ENCODE data around the gene ZNF474. TPM values are rescaled to one million over a fixed set of nuclear protein-coding genes. Genes with fewer than 3 reads are reported as not detected.

ZNF474 gene
- total and polyA plus RNA-seq, 2 donors (not counting 1 experiment from before 2014, with no cell fraction given): 0.12 TPM; not detected in 1

GRCh38 chr5:122144236-122144635, 14.9 kb downstream of the ZNF474 start:
- no peaks in the 10 kb centered on the region for H3K9me3 Mint-ChIP-seq (ENCODE audit: insufficient read depth)
- ATAC-seq (ENCODE audit: low read depth): no peak
- Histone ChIP-seq H3K36me3 (replicated peaks in 1 of 2; ENCODE audit: control extremely low read depth in 1 of 2, control insufficient read depth in 1 of 2, extremely low read depth in 1 of 2, insufficient read depth in 2 of 2, low read length in 1 of 2) (no peaks in the 10 kb centered on the region), H3K4me1 (ENCODE audit: control insufficient read depth in 2 of 2, insufficient read depth in 2 of 2, low read length in 2 of 2) (no peaks in the 10 kb centered on the region), H3K4me3 (ENCODE audit: control extremely low read depth in 1 of 5, extremely low read depth in 1 of 5, insufficient read depth in 1 of 5, low read depth in 2 of 5, low read length in 4 of 5) (no peak overlapping the region), H2AFZ (ENCODE audit: insufficient read depth, low read depth, low read length, poor library complexity, severe bottlenecking) (no peak overlapping the region), H3K27me3 (replicated peaks in 1 of 4; ENCODE audit: control extremely low read depth in 1 of 4, control insufficient read depth in 3 of 4, insufficient read depth in 4 of 4, low read length in 3 of 4) (no peaks in the 10 kb centered on the region), H3K4me2 (replicated peaks; ENCODE audit: low read depth, low read length, poor library complexity, severe bottlenecking) (no peak overlapping the region), H3K79me2 (ENCODE audit: control insufficient read depth, insufficient read depth, low read length) (no peaks in the 10 kb centered on the region), H3K27ac (ENCODE audit: low read length in 2 of 2) (no peak overlapping the region), H3K9me3 (ENCODE audit: control extremely low read depth in 1 of 3, control insufficient read depth in 2 of 3, insufficient read depth in 1 of 3, low read length in 2 of 3) (no peaks in the 10 kb centered on the region), H4K20me1 (ENCODE audit: control insufficient read depth, insufficient read depth, low read length, poor library complexity, severe bottlenecking) (no peaks in the 10 kb centered on the region), H3K9ac (ENCODE audit: low read length) (no peak overlapping the region)
- no CpG with 5 or more reads among the region's 1 CpG for WGBS (ENCODE audit: insufficient coverage)
- H3K4me1 Mint-ChIP-seq: no peaks in the 10 kb centered on the region
- H3K27ac Mint-ChIP-seq: no peak overlapping the region
- no peaks in the 10 kb centered on the region for H3K27me3 Mint-ChIP-seq
- no peak for DNase-seq
- TF ChIP-seq CTCF (IDR thresholded peaks at IDR 0.05) (no peak), EZH2 (IDR thresholded peaks at IDR 0.05; ENCODE audit: borderline replicate concordance, insufficient read depth, low read depth, low read length, poor library complexity, severe bottlenecking) (no peak)
- H3K4me3 Mint-ChIP-seq: no peak overlapping the region
- CTCF ChIA-PET: no interaction called here
- POLR2A ChIA-PET: no interaction called here
- intact Hi-C loops (cut with micrococcal nuclease): no loop called here

- ATAC-seq (ENCODE audit: low read depth): no peak
- no peak overlapping the region for H3K27ac Mint-ChIP-seq
- no peak for DNase-seq
- POLR2A ChIA-PET: no interaction called here
- no peaks in the 10 kb centered on the region for H3K4me1 Mint-ChIP-seq
- no peaks in the 10 kb centered on the region for H3K36me3 ChIP-seq (replicated peaks in 1 of 2; ENCODE audit: control extremely low read depth in 1 of 2, control insufficient read depth in 1 of 2, extremely low read depth in 1 of 2, insufficient read depth in 2 of 2, low read length in 1 of 2)
- no peaks in the 10 kb centered on the region for H3K4me1 ChIP-seq (ENCODE audit: control insufficient read depth in 2 of 2, insufficient read depth in 2 of 2, low read length in 2 of 2)
- H3K27me3 Mint-ChIP-seq: no peaks in the 10 kb centered on the region
- H3K9me3 ChIP-seq (ENCODE audit: control extremely low read depth in 1 of 3, control insufficient read depth in 2 of 3, insufficient read depth in 1 of 3, low read length in 2 of 3): no peaks in the 10 kb centered on the region
- no peaks in the 10 kb centered on the region for H3K9me3 Mint-ChIP-seq (ENCODE audit: insufficient read depth)
- H3K27ac ChIP-seq (ENCODE audit: low read length in 2 of 2): no peak overlapping the region
- H3K4me2 ChIP-seq (replicated peaks; ENCODE audit: low read depth, low read length, poor library complexity, severe bottlenecking): no peak overlapping the region
- CTCF ChIA-PET: no interaction called here
- WGBS (ENCODE audit: insufficient coverage): 100% methylated on average over 1 of the region's 1 CpG
- H3K9ac ChIP-seq (ENCODE audit: low read length): no peak overlapping the region
- TF ChIP-seq CTCF (IDR thresholded peaks at IDR 0.05) (no peak), EZH2 (IDR thresholded peaks at IDR 0.05; ENCODE audit: borderline replicate concordance, insufficient read depth, low read depth, low read length, poor library complexity, severe bottlenecking) (no peak)
- no peaks in the 10 kb centered on the region for H4K20me1 ChIP-seq (ENCODE audit: control insufficient read depth, insufficient read depth, low read length, poor library complexity, severe bottlenecking)
- no peak overlapping the region for H2AFZ ChIP-seq (ENCODE audit: insufficient read depth, low read depth, low read length, poor library complexity, severe bottlenecking)
- no peaks in the 10 kb centered on the region for H3K79me2 ChIP-seq (ENCODE audit: control insufficient read depth, insufficient read depth, low read length)
- H3K4me3 ChIP-seq (ENCODE audit: control extremely low read depth in 1 of 5, extremely low read depth in 1 of 5, insufficient read depth in 1 of 5, low read depth in 2 of 5, low read length in 4 of 5): no peak overlapping the region
- intact Hi-C loops (cut with micrococcal nuclease): no loop called here
- H3K27me3 ChIP-seq (replicated peaks in 1 of 4; ENCODE audit: control extremely low read depth in 1 of 4, control insufficient read depth in 3 of 4, insufficient read depth in 4 of 4, low read length in 3 of 4): peaks cover 0 to 2% (median 0%) of the 10 kb centered on the region in 4 experiments
- no peak overlapping the region for H3K4me3 Mint-ChIP-seq
These were observed 16.6 kb downstream of the ZNF474 start for GRCh38 chr5:122145906-122146305.

All from B cell (primary cell).